Inflammatory macrophage (primary cell): Measurements from ENCODE around the gene CYP51A1.
A peak's percentile ranks its signal among the peaks of the same experiment; 100 is the strongest.
"Not testable (repeated sequence)": the region's sequence is repeated elsewhere in the genome, so short reads cannot be mapped to it uniquely, and the experiment has no call there.

Experiments used
- DNase-seq, 2 donors: peaks; one replicate each; pipeline ENCODE4 v3.0.0-alpha.2; 2020 to 2022
- total RNA-seq, 18 experiments: gene quantifications; one replicate each; lab custom pipeline; 2026; ENCODE audit warnings: mixed read lengths in 6 of 18, inconsistent platforms in 2 of 18; lab: John Stamatoyannopoulos, UW

The CYP51A1 gene
- 9.9 to 55.7 (median 16.6) reads per million in 18 experiments for total RNA-seq

DNA sequence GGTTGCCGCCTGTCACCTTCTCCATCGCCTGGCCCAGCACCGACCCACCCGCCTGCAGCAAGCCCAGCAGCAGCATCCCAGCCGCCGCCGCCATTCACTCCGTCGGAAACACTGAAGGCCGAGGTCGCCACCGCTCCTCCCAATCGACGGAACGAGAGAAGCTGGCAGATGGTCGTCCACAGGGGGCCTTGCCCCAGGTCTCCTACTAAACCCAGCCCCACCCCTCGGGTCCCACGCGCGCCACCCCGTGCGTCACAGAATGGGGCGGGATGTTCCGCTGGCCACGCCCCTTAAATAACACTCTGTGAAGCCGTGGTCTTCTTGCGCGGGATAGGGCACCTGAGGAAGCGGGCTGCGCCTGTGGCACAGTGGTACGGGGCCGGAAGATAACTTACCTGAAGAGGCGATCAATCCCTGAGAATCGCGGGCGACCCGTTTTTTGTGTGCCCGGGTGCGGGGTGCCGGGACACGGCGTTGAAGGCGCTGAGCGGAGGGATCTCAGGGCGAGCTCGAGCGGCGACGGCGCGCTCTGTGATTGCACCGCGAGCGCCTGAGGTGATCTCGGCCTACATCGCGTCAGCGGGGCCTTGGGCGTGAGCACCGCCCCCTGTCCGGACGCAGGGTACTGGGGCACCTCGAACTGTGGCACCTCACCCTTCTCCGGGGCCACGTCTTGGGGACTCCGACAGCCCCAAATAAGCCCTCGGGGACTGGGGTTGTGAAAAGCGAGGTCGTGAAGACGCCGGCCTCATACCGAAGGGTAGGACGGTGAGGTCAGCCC lies at the start of gene CYP51A1:
Gene CYP51A1 (minus strand): TSS at position 207 of the 781 bp plus-strand sequence. CDS start 113 bp downstream, at position 94.
- DNase-seq: peak; percentile 91 to 93

DNA sequence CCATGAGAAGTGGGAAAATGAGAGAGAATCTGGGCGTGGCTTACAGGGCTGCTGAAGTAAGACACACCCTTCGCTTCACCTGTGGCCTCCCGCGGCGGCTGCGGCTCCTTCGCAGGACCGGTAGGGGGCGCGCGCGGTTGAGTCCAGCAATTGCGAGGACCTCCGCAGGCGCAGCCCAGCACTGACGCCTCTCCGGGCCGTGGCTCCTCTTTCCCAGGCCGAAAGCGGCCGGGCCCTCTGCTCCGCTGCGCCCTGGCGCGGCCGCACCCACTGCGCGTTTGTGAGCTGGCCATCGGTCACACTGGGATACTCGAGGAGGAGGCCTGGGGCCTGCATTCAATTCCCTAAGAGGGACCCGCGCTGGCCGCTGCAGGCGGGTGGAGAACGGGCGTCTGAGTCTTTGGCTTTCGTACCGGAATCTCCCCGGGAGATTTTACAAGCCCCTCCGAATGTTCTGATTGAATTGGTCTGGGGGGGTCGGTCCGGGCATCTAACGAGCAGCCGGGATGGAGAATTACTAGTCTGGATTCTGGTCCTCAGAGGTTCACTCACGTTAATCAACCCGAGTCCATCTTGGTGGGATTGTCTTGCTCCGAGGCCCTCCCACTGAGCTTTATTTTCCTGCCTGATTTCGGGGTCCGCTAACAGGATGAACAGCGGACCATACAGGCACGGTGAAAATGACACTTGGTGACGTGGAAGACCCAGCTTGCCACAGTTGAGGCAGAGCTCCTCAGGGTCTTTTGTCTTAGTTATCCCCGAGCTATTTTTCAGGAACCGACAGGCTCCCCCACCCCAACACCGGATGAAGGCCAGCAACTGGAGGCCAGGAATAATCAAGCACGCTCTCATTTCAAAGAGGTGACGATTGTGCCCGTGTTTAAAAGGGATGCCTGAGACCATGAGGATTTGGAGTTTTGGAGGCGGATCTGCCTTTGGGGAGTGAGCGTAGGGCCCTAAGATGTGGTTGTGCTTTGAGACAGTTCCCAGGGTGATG lies 44.9 kb upstream of the CYP51A1 start, which contains the start of gene LRRD1:
Gene LRRD1 (minus strand): TSS at position 215 of the 997 bp plus-strand sequence. CDS start 13,940 bp downstream, outside the sequence.
- DNase-seq: peak; percentile 84 to 88

DNA sequence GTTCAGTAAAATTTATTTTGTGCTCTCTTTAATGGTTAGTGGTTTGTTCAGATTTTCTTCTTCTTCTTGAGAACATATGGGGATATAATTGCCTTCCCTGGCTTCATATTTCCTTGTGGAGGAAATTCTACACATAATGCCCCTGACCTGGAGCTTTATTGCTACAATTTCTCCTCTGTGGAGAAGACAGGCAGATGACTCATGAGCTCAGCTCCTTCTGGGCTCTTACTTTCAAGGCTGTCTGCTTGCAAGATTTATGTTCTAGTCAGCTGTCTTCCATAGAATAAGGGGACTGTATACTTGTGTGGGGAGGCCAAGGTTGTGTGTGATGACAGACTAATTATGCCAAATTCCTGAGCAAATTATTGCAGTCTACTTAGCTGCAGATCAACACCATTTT lies 43.1 kb upstream of the CYP51A1 start:
- DNase-seq: no peak

DNA sequence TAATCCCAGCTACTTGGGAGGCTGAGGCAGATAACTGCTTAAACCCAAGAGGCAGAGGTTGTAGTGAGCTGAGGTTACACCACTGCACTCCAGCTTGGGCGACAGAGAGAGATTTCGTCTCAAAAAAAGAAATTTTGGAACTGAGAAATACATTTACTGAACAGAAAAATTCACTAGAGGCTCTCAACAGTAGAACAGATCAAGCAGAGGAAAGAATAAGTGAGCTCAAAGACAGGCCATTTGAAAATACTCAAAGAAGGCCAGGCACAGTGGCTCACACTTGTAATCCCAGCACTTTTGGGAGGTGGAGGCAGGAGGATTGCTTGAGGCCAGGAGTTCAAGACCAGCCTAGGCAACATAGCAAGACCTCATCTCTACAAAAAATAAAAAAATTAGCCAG lies 35.3 kb upstream of the CYP51A1 start:
- DNase-seq: not testable (repeated sequence)

DNA sequence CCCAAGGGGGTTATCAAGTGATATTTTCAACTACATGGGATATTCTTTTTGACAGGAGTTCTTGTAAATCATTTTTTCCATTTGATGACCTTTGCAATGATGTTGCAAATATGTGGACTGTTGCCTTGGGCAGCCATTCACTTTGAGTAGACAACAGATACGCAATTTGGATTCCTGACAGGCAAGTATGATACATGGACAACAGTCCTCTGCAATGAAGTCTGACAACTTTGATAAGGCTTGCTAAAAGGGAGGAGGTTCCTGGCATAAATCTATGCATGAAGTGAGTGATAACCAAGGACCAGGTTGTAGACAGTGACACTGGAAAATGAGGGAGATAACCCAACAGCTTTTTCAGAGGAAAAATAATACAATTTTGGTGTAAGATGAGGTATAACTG lies 27.0 kb upstream of the CYP51A1 start:
- no peak for DNase-seq

DNA sequence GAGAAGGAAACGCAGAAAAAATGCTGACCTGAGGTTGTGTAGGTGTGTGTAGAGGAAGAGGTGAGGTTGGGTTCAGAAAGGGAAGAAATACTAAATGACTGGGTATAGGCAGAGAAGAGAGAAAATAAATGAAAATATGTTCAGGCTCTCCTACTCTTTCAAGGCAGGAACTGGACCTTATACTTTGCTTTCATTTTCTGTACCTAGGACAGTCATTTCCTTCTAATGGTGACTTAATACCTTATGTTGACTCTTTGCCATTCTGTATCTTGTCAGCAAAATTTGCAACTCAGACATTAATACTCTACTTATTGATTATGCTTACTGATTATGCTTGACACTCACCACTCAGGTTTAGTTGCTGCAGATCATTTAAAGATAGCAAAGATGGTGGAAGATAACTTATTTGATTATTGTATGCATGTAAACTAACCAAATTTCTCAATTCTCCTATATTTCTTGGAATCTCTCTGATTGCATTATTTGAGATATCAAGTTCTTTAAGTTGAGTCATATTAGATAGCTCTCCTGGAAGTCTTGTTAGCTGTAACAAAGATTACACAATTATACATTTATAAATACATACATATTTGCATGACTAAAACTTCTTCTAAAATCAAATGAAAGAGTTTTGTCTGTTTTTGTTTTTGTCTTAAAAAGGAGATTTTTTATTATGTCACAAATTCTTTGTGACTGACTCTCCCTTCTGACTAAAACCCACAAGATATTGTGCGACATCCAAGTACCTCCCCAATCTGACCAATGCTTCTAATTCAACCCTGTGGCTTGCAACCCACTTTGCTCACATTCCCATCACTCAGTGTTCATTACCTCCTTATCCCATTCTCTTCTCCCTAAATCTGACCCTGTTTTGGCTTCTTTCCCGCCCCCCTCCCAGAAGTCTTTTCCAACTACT lies 24.6 kb upstream of the CYP51A1 start:
- DNase-seq: no peak

DNA sequence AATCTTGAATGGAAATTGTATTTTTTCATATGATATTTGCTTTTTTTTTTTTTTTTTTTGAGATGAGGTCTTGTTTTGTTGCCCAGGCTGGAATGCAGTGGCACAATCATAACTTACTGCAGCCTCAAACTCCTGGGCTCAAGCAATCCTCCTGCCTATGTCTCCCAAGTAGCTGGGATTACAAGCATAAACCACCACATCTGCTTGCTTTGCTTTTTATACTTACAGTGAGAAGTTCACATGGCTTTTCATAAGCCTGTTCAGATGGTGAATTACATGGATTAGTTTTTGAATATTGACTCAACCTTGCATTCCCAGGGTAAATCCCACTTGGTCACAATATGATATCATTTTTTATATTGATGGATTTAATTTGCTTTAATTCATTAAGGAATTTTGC lies 22.7 kb upstream of the CYP51A1 start:
- no peak for DNase-seq

DNA sequence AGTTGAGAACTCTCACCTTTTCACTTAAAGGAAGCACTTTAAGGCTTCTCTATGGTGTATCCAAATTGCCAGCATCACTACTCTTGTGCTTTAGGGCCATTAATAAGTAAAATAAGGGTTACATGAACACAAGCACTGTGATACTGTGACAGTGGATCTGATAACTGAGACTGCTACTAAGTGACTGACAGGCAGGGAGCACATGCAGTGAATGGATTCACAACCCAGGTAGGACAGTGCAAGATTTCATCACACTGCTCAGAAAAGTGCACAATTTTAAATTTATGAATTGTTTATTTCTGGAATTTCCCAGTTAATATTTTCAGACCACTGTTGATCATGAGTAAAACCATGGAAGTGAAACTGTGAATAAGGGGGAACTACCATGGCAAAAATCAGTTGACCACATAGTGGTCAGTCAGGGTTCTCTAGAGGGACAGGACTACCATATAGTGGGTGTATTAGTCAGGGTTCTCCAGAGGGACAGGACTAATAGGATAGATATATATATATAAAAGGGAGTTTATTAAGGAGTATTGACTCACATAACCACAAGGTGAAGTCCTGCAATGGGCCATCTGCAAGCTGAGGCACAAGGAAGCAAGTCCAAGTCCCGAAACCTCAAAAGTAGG lies 20.9 kb upstream of the CYP51A1 start:
- peak; percentile 31 to 34 for DNase-seq

DNA sequence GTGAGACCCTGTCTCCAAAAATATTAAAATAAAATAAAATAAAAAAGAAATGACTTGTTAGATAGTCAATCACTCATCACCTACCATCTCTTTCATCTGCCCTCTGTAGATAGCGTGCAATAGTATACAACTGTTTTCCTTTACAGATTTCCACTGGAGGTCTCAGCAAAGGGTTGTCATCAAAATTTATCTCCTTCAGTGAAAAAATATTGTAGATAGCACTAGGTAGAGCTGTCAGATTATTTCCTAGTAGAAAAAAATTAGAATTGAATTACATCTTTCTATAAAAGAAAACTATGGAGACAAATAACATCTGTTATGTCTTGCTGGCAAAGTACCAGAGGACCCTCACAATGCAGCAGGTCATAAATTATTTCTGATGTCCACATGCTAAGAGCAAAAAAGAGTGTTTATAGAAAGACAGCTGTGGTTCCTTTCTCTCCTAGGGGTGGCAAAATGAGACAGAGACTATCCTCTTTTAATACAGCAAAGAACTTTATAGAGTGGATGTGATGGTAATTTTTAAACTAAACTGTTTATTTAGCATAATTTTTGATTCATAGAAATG lies 16.3 kb upstream of the CYP51A1 start:
- no peak for DNase-seq

DNA sequence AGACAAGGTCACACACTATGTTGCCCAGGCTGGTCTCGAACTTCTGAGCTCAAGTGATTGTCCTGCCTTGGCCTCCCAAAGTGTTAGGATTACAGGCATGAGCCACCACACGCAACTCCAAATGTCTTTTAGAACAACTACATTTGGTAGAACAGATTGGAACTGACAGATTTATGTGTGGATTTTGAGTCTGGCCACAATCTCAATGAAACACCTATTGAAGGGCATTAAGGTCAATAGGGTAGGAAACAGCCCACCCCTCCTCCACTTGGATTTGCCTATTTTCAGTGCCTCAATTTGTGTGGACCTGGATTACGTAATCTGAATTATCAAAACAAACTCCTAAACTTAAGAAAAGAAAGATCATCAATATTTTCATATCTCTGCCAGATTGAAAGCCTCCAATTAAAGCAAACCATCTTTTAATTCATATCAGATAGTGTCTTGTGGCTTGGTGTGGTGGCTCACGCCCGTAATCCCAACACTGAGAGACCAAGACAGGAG lies 15.5 kb upstream of the CYP51A1 start:
- DNase-seq: no peak

DNA sequence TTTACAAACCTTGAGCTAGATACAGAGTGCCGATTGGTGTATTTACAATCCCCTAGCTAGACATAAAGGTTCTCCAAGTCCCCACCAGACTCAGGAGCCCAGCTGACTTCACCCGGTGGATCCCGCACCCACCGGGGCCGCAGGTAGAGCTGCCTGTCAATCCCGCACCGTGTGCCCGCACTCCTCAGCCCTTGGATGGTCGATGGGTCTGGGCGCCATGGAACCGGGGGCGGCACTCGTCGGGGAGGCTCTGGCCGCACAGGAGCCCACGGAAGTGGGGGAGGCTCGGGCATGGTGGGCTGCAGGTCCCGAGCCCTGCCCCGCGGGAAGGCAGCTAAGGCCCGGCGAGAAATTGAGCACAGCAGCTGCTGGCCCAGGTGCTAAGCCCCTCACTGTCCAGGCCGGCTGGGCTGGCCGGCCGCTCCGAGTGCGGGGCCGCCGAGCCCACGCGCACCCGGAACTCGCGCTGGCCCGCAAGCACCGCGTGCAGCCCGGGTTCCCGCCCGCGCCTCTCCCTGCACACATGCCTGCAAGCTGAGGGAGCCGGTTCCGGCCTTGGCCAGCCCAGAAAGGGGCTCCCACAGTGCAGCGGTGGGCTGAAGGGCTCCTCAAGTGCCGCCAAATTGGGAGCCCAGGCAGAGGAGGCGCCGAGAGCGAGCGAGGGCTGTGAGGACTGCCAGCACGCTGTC lies 9.1 kb upstream of the CYP51A1 start:
- DNase-seq: not testable (repeated sequence)

DNA sequence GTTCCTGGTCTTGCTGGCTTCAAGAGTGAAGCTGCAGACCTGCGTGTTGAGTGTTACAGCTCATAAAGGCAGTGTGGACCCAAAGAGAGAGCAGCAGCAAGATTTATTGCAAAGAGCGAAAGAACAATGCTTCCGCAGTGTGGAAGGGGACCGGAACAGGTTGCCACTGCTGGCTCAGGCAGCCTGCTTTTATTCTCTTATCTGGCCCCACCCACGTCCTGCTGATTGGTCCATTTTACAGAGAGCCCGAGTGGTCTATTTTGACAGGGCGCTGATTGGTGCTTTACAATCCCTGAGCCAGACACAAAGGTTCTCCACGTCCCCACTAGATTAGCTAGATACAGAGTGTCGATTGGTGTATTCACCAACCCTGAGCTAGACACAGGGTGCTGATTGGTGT lies 8.5 kb upstream of the CYP51A1 start:
- DNase-seq: not testable (repeated sequence)

DNA sequence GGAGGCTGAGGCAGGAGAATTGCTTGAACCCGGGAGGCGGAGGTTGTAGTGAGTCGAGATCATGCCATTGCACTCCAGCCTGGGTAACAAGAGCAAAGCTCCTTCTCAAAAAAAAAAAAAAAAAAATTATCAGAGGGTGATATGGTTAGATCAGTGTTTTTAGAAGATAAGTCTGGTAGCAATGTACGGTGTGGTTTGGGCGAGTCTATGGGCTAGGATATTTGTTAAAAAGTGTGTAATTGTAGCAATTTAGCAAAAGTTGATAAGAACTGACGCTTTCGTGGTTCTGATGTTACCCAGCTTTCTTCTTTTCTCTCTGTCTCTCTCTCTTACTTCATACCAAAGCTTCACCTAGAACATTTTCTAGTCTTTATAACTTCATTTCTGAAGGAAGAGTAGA lies 6.9 kb upstream of the CYP51A1 start:
- DNase-seq: no peak

DNA sequence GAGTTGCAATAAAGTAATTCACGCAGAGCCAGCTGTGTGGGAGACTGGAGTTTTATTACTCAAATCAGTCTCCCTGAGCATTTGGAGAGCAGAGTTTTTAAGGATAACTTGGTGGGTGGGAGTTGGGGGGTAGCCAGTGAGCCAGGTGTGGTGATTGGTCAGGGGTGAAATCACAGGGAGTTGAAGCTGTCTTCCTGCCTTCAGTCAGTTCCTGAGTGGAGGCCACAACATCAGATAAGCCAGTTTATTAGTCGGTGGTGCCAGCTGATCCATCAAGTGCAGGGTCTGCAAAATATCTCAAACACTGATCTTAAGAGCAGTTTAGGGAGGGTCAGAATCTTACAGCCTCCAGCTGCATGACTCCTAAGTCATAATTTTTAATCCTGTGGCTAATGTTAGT lies 3.3 kb upstream of the CYP51A1 start:
- DNase-seq: no peak

DNA sequence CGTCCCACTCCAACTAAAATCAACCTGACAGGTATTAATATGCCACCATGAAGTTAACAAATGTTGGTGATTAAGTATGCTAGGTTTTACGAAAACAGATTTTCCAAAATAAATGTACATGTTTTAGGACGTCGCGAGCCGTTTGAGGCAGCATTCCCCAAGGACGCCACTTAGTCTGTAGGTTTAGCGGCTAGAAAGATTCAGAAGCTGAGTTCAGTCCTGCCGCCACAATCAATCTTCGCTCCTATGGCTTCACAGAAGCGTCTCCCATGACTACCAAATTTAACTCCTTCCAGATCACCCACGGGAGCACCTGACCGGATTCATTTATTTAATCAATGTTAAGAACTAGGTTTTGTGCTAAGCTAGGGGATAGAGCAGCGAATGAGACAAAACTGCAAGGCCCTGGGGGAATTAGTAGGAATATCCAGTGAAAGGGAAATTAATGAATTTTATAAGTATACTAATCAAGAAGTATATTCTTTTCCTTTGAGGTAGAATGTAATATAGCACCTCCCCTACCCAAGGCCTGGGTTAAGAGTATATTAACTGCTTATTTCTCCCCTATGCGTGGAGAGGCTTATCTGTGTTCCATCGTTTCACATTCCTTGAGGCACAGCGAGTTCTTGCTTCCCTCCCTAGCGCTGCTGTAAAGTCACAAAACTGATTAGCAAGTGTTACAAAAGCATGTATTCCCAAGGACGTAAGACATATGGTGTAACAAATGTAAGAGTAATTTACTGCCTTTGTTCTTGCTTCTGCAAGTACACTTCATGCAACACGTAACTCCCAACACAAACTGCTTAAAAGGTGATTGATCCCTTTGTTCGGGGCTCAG lies 994 bp upstream of the CYP51A1 start:
- peak; percentile 9 to 24 for DNase-seq

DNA sequence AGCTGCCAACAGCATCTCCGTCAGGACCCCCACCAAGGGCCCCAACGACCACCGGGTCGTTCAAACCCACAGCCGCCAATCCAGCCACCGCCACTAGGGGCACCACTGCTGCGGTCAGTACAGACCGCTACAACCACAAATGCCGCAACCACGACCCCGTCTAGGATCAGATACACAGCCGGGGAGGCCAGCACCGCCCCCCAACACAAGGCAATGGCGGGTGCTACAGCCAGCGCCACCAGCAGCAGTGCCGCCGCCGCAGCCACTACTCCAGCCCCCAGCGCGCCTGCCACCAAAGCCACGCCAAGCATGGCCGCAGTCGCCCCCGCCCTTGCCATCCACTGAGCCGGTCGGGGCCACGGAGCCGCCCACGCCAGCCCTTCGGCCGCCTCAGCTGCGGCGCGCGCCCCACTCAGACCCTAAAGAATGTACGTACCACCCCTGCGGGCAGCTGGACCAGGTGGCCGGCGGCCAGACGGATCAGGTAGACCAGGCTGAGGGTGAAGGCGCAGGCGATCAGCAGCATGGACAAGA lies 473 bp downstream of the CYP51A1 start:
- DNase-seq: peak; percentile 38 to 69

DNA sequence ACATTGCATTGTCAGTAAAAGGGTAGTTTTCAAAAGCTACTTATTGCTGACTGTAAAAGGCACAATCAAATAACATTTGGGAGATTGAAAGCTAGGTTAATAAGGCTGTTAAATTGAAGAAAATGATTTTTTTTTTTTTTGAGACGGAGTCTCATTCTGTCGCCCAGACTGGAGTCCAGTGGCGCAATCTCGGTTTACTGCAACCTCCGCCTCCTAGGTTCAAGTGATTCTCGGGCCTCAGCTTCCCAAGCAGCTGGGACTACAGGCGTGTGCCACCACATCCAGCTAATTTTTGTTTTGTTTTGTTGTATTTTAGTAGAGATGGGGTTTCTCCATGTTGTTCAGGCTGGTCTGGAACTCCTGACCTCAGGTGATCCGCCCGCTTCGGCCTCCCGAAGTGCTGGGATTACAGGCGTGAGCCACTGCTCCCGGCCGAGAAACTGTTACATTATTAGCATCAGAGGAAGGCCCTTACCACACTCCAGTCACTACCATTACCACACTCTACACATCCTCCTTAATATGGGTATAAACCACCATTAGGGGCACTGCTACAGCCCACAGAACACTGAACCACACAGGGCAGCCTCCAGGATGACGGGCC lies 1.0 kb downstream of the CYP51A1 start:
- DNase-seq: peak in 1 of 2 donors; percentile 4

DNA sequence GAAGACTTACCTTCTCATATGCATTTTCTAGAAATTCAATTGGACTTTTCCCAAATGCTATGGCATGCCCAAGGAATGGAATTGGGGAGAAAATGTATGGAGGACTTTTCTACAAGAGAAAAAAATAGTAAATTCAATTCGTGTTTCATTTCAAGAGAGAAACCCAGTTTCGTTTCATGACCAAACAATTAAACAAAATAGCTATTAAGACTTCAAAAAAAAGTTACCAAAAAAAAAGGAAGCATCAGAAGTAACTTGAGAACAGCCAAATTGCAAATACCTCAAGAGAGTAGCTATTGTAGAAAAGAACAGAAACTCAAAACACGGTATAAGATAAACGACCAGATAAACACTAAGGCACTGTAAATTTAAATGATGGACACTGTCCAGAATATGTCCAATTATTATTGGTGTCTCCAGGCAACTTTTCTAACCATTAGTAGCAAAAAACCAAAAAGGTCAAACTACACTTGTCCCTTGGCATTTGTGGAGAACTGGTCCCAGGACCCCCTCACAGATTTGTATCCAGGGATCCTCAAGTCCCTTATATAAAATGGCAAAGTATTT lies 2.4 kb downstream of the CYP51A1 start:
- DNase-seq: no peak
